Gastrocnemius medialis (tissue), 4 donors: ENCODE data around the gene TM7SF3.

Source experiments
- POLR2A ChIP-seq, 2 donors: fragments of 450-650 bp; IDR thresholded peaks; one replicate each; pipeline ENCODE4 v1.6.1; 2017; ENCODE audit warnings: antibody characterized with exemption in 2 of 2, mild to moderate bottlenecking in 2 of 2, moderate library complexity in 2 of 2
- TF ChIP-seq, protein P1 (sequence below), 5 experiments: fragments of 450-650 bp in 3 of 5; fragments of 200-600 bp in 2 of 5; sonication (generic) in 2 of 5; IDR thresholded peaks in 4 of 5; conservative IDR thresholded peaks in 1 of 5; 1 replicate in 4 of 5; 2 replicates in 1 of 5; pipeline ENCODE4 v1.5.1; 2016 to 2019; ENCODE audit warnings: antibody characterized with exemption in 5 of 5, mild to moderate bottlenecking in 3 of 5, moderate library complexity in 3 of 5

DNA sequence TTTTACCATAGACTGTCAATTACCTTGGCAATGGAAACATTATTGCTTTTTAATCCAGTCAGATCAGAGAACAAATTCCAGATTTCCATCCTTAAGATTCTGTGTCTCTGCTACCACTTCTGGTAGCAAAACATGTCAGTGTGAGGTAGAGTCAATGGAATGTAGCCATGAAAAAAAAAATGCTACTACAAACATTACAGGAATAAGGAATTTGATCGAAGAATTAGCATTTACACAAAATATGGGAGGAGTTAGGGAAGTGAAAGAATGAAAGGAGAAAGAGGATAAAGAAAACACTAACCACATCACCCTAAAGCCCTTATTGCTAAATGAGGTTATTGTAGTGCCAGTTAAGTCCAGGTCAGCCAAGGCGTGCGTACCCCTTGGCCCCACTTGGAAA is 17.3 kb upstream of the TM7SF3 start:
- TF ChIP-seq, protein P1, sequence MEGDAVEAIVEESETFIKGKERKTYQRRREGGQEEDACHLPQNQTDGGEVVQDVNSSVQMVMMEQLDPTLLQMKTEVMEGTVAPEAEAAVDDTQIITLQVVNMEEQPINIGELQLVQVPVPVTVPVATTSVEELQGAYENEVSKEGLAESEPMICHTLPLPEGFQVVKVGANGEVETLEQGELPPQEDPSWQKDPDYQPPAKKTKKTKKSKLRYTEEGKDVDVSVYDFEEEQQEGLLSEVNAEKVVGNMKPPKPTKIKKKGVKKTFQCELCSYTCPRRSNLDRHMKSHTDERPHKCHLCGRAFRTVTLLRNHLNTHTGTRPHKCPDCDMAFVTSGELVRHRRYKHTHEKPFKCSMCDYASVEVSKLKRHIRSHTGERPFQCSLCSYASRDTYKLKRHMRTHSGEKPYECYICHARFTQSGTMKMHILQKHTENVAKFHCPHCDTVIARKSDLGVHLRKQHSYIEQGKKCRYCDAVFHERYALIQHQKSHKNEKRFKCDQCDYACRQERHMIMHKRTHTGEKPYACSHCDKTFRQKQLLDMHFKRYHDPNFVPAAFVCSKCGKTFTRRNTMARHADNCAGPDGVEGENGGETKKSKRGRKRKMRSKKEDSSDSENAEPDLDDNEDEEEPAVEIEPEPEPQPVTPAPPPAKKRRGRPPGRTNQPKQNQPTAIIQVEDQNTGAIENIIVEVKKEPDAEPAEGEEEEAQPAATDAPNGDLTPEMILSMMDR (IDR thresholded peaks at IDR 0.05 in 4 of 5, conservative IDR thresholded peaks at IDR 0.05 in 1 of 5): no peak
- no peak for TF ChIP-seq POLR2A (IDR thresholded peaks at IDR 0.05)
